Peyer's patch (tissue), 4 donors: ENCODE measurements around the gene HES4. TPM values are rescaled to one million over a fixed set of nuclear protein-coding genes. Genes with fewer than 3 reads are reported as not detected.

Experiments
- DNase-seq, 3 donors: peaks; one replicate each; pipeline ENCODE4 v3.0.0-alpha.2; 2017 to 2019
- H3K27ac ChIP-seq, 4 donors: fragments of 200-600 bp; sonication (generic); one replicate each; pipeline ENCODE4 v1.5.1; 2016 to 2019
- H3K27me3 ChIP-seq, 2 donors: fragments of 200-600 bp; sonication (generic); one replicate each; pipeline ENCODE4 v1.5.1; 2019
- H3K36me3 ChIP-seq, 3 donors: fragments of 200-600 bp; sonication (generic); one replicate each; pipeline ENCODE4 v1.5.1; 2016 to 2019
- H3K4me1 ChIP-seq, 4 donors: fragments of 200-600 bp; sonication (generic); one replicate each; pipeline ENCODE4 v1.5.1; 2016 to 2019
- H3K4me3 ChIP-seq, 4 donors: fragments of 200-600 bp; sonication (generic); 1 replicate in 3 of 4; 2 replicates in 1 of 4; pipeline ENCODE4 v1.5.1; 2016 to 2019; ENCODE audit warnings: mild to moderate bottlenecking in 1 of 4
- H3K9me3 ChIP-seq, 4 donors: fragments of 200-600 bp; sonication (generic); one replicate each; pipeline ENCODE4 v1.5.1; 2016 to 2019; ENCODE audit warnings: mild to moderate bottlenecking in 1 of 4
- CTCF ChIP-seq, 6 experiments: fragments of 450-650 bp in 4 of 6; fragments of 200-600 bp in 2 of 6; sonication (generic) in 1 of 6; IDR thresholded peaks; one replicate each; pipeline ENCODE4 v1.5.1; 2017 to 2019; ENCODE audit warnings: antibody characterized with exemption in 6 of 6, mild to moderate bottlenecking in 3 of 6, moderate library complexity in 1 of 6
- POLR2A ChIP-seq, 2 donors: fragments of 450-650 bp; IDR thresholded peaks; one replicate each; pipeline ENCODE4 v1.5.1; 2017; ENCODE audit warnings: antibody characterized with exemption in 2 of 2, mild to moderate bottlenecking in 2 of 2, moderate library complexity in 2 of 2
- total RNA-seq, 4 donors: library from RNA; depleted of rRNA; stranded (reverse); fragments of >200 nt; gene quantifications; one replicate each; pipeline ENCODE4 v1.1.0, GENCODE V29; 2016

Gene HES4
- 10 to 100 TPM in 2 of 4 donors, 1 to 10 TPM in 2; 3.9 to 12.4 (median 7.7) TPM for total RNA-seq

GRCh38 chr1:999725-1000356, at the start of gene HES4:
HES4 (minus strand) TSS chr1:1000097; CDS start chr1:999973, 124 bp downstream.
- H3K36me3 ChIP-seq: no peaks in the 10 kb centered on the region
- H3K4me3 ChIP-seq: peak within 1 kb of the TSS; percentile 31 to 59 (median 57)
- H3K27me3 ChIP-seq: peaks cover 0 to 30% of the 10 kb centered on the region in 2 donors
- H3K4me1 ChIP-seq: peaks cover 2 to 47% (median 28%) of the 10 kb centered on the region in 4 donors
- no peak for TF ChIP-seq CTCF (IDR thresholded peaks at IDR 0.05)
- peak in 1 of 2 donors; percentile 21 for TF ChIP-seq POLR2A (IDR thresholded peaks at IDR 0.05)
- H3K27ac ChIP-seq: peak within 1 kb of the TSS; percentile 74 to 93 (median 84)
- no peaks in the 10 kb centered on the region for H3K9me3 ChIP-seq
- DNase-seq: peak; percentile 52 to 91 (median 88)

- no peak overlapping the region for H3K4me3 ChIP-seq
- no peaks in the 10 kb centered on the region for H3K27me3 ChIP-seq
- DNase-seq: no peak
- TF ChIP-seq CTCF (IDR thresholded peaks at IDR 0.05) (no peak), POLR2A (IDR thresholded peaks at IDR 0.05) (no peak)
- peaks cover 0 to 50% (median 0%) of the 10 kb centered on the region in 3 donors for H3K36me3 ChIP-seq
- H3K27ac ChIP-seq: no peak overlapping the region
- H3K4me1 ChIP-seq: no peaks in the 10 kb centered on the region
- H3K9me3 ChIP-seq: no peaks in the 10 kb centered on the region
Measured at GRCh38 chr1:1048765-1049164, 48.9 kb upstream of the HES4 start.

- Histone ChIP-seq H3K9me3 (no peaks in the 10 kb centered on the region), H3K27me3 (no peaks in the 10 kb centered on the region), H3K4me1 (no peaks in the 10 kb centered on the region), H3K4me3 (no peak overlapping the region), H3K36me3 (peaks cover 0 to 46% (median 0%) of the 10 kb centered on the region in 3 donors), H3K27ac (no peak overlapping the region)
- TF ChIP-seq CTCF (IDR thresholded peaks at IDR 0.05) (no peak), POLR2A (IDR thresholded peaks at IDR 0.05) (no peak)
- DNase-seq: no peak
Measured at GRCh38 chr1:1047963-1048362, 48.1 kb upstream of the HES4 start.

- Histone ChIP-seq H3K9me3 (no peaks in the 10 kb centered on the region), H3K27me3 (no peaks in the 10 kb centered on the region), H3K4me1 (no peaks in the 10 kb centered on the region), H3K27ac (no peak overlapping the region), H3K36me3 (peaks cover 0 to 46% (median 0%) of the 10 kb centered on the region in 3 donors), H3K4me3 (no peak overlapping the region)
- DNase-seq: no peak
- no peak for TF ChIP-seq POLR2A (IDR thresholded peaks at IDR 0.05)
- no peak for TF ChIP-seq CTCF (IDR thresholded peaks at IDR 0.05)
Measured at GRCh38 chr1:1047407-1047806, 47.5 kb upstream of the HES4 start.

GRCh38 chr1:1046767-1047166, 46.9 kb upstream of the HES4 start:
- Histone ChIP-seq H3K9me3 (no peaks in the 10 kb centered on the region), H3K27me3 (no peaks in the 10 kb centered on the region), H3K4me3 (no peak overlapping the region), H3K36me3 (peaks cover 0 to 44% (median 0%) of the 10 kb centered on the region in 3 donors), H3K4me1 (no peaks in the 10 kb centered on the region), H3K27ac (no peak overlapping the region)
- TF ChIP-seq CTCF (IDR thresholded peaks at IDR 0.05) (no peak), POLR2A (IDR thresholded peaks at IDR 0.05) (no peak)
- DNase-seq: no peak
